GM19025 (cell line): ENCODE measurements around the gene SYNE3.

Source experiments
- ATAC-seq: cut with Tn5 transposase; IDR thresholded peaks from one replicate; pipeline ENCODE4 v1.9.1; 2021; ENCODE audit warnings: mild to moderate bottlenecking, low read depth, moderate library complexity; ENCODE audit not compliant: unreplicated experiment

Gene SYNE3

DNA sequence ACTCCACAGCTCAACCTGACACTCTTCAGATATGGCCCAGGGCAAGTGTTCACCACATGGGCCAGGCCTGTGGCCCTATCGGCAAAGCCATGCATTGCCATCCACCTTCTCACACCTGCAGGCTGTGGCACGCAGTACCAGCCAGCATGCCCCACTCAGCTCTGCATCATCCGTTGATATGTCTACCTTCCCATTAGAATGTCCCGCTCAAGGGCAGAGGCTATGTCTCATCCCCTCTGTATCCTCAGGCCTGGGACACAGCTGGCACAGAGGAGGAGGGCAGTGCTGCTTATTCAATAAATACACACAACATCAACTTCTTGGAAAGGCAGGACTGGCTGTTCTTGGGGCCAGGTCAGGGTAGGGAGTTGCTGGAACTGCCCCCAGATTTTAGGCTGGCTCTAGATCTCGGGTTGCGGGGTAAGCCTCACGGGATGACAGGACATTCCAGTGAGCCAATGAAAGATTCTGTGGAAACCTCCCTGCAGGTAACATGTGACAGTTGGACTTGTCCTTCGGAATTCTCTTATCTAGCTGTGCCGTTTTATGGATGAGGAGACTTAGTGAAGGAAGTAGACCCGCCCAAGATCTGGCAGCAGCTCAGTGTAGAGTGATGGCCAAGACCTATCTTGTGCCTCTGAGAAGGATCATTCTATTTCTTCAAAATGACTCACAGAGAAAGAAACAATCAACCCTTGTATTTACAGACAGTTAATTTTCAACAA is 25.6 kb downstream of the SYNE3 start:
- ATAC-seq: no peak

DNA sequence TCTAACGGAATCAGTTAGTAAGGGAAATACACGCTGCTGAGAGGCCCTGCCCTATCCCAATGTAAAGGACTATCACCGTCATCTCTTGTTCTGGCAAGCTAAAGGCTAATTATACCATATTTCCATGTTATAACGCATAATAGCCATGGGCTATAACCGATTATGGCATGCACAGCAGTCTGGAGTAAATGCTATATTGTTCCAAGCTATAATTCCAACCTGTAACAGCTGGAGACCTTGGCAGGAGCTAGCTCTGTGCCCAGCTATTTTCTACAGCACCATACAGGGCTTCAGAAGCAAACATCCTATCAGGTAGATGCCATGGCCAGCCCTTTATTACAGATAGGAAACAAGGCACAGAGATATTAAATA is 26.3 kb downstream of the SYNE3 start:
- ATAC-seq: no peak

DNA sequence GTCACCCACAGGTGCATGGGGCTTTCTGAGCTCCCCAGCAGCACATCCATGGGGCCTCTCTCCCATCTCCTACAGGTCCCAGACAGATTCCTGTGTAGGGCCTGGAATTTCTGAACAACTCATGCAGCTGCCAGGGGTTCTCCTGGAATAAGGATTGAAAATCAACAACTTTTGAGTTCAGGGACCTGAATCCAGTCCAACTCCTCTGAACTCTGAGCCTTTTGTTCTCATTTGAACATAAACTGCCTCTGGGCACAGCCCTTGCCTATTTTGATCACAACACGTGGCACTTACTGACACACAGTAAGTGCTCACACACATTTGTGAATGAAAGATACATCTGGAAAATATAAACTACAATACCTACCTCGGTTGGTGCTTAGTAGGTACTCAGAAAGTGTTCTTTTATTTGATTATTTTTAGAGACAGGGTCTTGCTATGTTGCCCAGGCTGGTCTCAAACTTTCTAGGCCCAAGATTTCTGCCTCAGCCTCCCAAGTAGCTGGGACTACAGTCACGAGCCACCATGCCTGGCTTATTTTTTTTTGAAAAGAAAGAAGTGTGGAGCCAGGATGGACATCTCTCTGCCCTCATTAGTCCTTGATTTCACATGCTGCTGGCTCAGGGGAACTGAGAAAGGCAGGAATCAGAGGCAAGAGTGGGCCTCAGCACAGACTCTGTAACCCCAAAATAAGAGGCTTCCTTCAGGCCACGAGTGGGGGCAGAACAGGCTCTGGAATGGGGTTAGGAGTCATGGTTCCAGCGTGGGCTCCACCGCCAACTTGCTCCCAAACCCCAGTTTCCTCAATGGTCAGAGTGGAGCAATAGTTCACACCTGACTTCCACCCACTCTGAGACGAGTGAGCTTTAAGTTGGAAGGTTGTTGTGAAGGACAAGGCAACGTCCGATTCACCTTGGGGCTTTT is 27.0 kb downstream of the SYNE3 start:
- ATAC-seq: no peak

DNA sequence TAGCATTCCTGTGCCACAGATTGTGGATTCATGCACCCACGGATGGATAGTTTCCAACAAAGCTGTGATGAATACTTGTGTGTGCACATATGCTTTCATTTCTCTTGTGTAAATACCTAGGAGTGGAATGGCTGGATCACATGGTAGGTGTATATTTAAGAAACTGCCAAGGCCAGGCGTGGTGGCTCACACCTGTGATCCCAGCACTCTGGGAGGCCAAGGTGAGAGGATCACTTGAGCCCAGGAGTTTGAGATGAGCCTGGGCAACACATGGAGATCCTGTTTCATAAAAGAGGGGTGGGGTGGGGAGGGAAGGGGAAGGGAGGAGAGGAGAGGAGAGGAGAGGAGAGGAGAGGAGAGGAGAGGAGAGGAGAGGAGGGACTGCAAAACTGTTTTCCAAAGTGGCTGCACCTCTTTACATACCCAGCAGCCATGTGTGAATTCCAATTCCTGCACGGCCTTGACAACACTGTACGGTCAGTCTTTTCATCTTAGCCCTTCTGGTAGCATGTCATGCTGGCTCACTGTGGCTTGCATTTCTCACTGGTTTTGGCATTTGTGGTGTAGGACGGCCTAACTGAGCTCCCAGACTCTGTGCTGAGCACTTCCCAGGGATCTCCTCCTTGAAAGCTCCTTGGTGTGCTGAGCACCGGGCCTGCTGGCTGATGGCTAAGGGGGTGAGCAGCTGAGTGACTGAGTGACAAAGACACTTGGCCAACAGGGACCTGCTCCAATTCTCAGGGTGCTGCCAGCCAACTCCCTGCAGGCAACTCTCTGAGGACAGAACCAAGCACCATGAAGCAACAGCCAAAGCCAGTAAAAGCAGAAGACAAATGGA is 27.9 kb downstream of the SYNE3 start:
- ATAC-seq: no peak

DNA sequence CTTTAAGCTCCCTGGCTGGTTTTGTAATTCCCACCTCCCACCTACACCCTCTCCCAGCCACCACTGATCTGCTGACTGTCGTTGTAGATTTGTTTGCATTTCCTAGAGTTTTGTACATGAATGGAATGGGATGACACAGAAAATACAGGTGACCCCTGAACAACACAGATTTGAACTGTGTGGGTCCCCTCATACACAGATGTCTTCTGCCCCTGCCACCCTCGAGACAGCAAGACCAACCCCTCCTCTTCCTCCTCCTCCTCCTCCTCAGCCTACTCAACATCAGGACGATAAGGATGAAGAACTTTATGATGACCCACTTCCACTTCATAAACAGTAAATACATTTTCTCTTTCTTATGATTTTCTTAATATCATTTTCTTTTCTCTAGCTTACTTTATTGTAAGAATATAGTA is 28.8 kb downstream of the SYNE3 start:
- no peak for ATAC-seq

DNA sequence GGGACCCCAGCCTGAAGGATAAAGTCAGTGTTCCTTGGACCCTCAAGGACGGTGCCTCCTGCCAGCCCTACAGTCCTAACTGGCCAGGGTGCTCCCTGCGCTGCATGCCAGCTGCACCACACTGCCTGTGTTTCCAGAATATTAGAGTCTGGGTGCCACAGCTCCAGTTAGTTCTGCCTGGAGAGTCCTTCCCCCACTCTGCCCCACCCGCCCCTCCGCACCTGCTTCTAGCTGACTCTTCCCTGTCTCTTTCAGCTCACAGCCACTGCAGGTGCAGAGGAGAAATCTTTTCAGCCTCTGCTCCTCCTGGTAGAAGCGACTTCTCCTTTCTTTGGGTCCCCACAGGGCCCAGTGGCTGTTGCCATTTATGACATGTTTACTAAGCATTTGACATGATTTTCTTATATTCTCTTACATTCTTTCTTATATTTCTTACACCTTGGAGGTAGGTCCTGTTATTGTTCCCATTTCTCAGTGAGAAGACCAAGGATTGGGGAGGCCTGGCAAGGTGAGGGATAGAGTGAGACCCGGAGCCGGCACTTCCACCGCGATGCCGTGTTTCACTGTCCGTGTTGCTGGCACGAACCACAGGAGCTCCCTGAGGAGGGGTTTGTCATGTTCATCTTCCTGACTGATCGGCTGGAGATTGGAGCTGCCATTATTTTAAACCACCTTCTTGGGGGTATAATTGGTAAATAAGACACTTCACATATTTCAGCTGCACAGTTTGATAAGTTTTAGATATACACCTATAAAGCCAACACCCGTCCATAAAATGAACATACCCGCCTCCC is 29.4 kb downstream of the SYNE3 start:
- no peak for ATAC-seq

DNA sequence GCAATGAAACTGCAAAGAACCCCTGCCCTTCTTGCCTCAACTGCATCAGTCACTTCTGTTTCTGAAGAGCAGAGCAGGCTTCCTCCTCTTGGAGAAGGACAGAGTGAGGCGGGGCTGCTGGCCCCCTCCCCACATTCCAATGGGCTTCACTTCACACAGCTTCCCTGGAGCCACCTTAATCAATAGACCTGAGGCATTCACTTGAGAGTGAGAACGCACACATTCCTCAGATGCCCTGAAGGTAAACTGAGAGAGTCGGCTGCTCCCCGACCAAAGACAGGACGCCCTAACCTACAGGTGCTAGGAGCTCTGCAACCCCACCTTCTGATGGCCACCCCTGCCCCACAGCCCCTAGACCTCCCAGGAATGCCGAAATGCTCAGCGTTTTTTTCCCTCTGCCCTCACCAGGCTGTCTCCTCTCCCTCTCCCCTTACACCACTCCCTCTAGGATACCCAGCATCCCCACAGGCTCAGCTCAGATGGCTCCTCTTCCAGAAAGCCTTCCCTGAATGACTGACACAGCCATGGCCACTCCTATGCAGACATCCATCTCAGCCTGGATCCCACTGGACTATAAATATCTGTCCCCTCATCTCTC is 31.1 kb downstream of the SYNE3 start:
- ATAC-seq: no peak

DNA sequence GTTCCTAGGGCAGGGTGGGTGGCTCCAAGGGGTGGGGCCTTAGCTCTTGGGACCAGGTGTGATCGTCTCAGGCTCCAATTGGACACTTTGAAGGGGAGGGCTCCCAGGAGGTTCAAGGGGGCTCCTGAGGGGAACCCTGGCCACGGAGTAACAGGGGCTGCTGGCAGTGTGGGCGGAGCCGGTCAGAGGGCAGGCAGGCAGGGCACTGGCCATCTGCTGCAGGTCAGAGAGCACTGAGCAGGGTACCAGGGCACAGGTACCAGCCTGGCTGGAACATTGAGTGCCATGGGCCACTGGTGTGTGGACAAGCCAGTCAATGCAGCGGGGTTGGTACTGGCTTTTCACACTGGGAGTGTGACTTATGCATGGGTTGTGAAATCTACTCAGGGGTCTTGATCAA is 32.2 kb downstream of the SYNE3 start:
- ATAC-seq: no peak

DNA sequence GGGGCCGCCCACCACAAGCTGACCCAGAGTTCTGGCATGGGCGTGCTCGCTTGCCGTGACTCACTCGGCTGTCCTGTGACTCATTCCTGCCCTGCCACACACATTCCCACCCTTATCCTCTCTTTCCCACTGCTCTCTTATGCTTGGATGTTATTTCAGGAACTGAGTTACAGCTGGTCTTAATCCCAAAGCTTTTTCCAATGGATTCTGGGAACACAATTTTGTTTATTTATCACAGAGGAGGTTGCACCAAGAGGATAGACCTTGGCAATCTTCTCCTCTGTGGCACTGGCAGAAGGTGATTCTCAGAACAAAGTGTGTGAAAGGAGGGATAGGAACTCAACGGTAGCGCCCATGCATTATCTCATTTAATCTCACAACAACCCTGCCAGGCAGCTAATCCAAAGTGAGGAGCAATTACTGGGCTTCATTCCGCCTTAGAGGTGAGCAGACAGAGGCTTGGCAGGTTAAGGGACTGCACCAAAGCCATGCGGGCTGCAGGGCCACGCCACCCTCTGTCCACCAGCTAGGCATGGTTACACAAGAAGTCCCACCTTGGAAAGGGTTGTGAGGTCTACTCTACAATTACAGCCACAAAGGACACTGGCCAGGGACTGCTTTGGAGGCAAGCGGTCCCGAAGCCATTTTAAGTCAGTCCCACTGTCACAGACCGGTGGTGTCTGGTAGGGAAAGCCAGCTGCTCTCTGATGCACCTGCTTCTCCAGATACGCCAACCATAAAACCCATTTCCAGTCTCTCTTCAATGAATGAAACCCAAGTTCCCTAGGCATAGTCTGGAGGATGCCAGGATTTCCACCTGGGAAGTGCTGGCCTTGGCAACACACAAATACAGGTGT is 32.9 kb downstream of the SYNE3 start:
- no peak for ATAC-seq

DNA sequence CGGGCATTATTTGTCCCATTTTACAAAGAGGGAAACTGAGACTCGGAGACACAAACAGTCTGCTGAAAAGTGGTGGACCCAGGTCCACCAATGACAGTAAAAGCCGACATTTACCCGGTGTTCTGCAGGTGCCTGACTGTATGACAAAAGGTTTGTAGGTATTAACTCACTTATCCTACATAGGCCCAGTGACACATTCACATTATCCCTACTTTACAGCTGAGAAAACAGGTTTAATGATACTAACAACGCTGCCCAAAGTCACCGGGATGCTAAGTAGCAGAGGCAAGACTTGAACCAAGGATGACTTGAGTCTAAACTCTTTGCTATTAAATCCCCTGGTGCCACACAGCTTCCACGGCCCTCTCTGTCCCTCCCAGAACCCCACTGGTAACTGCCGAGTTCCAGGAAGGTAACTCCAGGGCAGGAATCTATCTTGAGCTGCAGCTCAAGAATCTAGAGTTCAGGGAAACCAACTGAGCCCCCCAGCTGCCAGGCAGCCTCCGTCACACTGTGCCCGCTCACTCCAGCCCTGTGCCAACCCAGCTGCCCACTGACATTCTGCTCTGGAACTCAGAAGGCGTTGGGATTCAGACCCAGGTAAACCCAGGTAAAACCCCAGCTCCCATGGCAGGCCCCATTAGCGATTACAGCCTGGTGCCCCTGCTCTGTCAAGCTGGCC is 33.7 kb downstream of the SYNE3 start:
- ATAC-seq: no peak

DNA sequence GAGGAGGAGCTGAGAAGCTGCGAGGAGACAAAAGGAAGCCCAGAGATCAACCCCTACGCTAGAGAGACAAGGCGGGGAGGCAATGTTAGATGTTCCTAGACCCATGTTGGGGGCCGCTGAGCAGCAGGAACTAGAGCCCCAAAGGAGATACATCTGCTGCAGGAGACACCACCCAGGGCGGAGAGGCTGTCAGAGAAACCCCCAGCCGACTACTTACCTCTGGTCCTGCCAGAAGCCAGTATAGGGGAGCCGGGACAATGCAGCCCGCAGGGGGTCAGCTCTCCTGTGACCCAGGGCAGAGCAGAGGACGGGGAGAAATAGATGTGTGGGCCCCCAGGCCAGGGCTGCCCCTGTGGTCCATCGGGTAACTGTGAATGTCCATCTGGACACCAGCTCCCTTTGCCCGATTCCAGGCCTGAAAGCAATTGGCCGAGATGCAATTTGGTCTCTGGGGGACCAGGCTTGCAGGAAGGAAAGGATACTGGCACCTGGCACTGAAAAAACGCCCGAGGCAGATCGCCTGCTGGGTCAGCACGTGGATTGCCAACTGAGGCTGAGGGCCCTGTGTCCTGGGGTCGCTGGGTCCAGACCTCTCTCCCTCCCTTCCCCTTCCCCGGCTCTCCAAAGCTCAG is 34.9 kb downstream of the SYNE3 start:
- ATAC-seq: no peak

DNA sequence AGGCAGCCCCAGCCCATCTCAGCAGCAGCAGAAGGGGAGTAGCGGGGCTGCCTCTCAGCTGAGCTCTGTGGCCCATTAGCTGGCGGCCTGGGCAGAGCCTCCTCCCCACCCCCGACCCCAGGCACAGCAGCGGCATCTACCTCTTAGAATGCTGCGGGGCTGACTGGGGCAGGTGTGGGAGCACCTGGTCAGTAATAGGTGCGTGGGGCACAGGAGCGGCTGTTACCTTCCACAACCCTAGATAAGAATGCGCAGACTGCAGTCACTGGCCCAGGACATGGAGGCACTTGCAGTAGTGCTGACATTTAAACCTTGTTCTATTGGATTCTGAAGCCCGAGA is 35.6 kb downstream of the SYNE3 start:
- ATAC-seq: no peak

DNA sequence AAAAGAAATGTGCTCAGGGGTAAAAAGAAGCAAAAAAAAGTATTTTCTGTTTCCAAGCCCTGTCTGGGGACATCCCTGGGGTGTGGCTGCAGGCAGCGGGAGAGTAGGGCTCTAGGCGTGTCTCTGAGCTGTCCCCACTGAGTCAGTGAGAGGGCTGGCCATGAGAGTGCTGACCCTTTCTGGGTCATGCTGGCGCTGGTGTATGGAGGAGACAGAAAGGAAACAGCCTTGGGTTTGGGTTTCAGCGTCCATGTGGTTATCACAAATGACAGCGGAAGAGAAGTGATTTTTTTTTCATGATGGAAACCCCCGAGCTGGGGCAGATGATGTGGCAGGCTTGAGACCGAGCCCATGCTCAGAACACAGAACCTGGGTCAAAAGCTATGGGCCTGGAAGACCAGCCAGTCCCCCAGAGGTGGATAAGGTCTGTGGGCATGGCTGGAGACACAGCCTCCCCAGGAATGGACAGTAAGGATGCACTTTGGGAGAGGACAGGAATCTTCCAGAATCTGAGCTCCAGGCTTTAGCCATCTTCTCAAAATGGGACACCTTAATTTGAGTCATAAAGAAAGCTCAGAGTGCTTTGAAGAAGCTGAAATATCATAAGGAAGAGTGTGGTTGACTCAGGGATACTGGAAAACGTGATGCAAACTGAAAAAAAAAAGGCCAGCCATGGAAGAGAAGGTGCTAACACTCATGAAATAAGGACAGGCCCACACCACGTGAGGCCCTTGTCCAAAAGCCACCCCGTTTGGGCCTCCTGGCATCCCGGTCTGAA is 36.2 kb downstream of the SYNE3 start:
- ATAC-seq: peak; percentile 59

DNA sequence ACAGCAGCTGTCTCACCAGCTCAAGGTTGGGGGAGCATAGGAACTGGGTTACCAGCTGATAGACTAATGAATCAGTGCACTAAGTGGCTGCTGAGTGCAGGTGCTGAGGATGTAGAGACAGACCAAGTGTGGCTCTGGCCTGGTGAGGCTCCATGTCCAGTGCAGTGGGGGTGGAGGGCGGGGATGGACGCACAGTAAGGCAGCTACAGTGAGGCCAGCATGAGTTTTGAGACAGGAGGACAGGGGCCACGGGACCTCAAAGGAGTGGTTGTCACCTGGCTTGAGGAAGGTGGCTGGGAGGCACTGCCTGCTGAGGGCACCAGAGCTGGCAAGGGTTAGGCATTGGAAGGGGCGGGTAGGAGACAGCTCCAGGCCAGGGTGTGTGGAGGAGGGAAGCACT is 37.0 kb downstream of the SYNE3 start:
- no peak for ATAC-seq

DNA sequence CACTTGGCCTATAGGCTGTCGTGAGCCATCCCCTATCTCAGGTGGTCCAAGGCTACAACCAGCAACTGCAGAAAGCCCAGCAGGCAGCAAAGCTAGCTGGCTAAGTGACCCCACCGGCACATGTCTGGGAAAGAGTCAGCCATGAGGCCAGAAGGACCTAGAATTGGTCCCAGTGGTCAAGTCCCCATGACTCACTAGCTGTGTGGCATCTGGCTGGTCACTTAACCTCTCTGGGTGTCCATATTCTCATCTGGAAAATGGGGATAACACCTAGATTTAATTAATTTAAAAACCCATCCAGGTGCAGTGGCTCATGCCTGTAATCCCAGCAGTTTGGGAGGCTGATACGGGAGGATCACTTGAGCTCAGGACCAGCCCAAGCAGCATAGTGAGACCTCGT is 37.6 kb downstream of the SYNE3 start:
- ATAC-seq: no peak

DNA sequence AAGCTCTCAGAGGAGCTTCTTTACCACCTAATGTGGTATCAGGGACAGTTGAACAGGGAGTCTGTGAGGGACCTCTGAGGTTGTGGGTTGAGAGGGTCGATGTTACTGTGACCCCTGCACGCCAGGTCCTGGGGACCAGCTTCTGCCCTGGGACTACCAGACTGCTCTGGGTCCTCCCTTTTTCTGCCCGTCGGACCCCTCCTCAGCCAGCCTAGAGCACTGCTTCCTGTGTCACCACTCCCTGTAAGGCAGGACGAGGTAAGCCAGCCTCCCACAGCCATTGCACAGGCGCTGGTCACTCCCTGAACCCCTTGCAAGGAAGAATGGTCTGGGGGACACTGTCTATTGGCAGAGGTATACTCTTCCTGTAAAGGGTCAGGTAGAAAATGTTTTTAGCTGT is 38.1 kb downstream of the SYNE3 start:
- ATAC-seq: no peak
